Vagina (tissue), 2 donors: ENCODE measurements around the gene SELENON. TPM values are rescaled to one million over a fixed set of nuclear protein-coding genes. Genes with fewer than 3 reads are reported as not detected.

ENCODE experiments used
- DNase-seq, 2 donors: peaks; one replicate each; pipeline ENCODE4 v3.0.0-alpha.2; 2017; ENCODE audit errors: extremely low spot score in 2 of 2
- H3K27ac ChIP-seq: fragments of 200-600 bp; sonication (generic); one replicate; pipeline ENCODE4 v1.5.1; 2019
- H3K27me3 ChIP-seq: fragments of 200-600 bp; sonication (generic); one replicate; pipeline ENCODE4 v1.5.1; 2019
- H3K36me3 ChIP-seq, 2 donors: fragments of 200-600 bp; sonication (generic); one replicate each; pipeline ENCODE4 v1.5.1; 2017 to 2019
- H3K4me1 ChIP-seq: fragments of 200-600 bp; sonication (generic); one replicate; pipeline ENCODE4 v1.5.1; 2019
- H3K4me3 ChIP-seq, 2 donors: fragments of 200-600 bp; sonication (generic); 1 replicate in 1 of 2; 2 replicates in 1 of 2; pipeline ENCODE4 v1.5.1; 2016 to 2019
- H3K9me3 ChIP-seq: fragments of 200-600 bp; sonication (generic); one replicate; pipeline ENCODE4 v1.5.1; 2019
- CTCF ChIP-seq, 3 experiments: fragments of 450-650 bp in 2 of 3; fragments of 200-600 bp in 1 of 3; sonication (generic) in 1 of 3; IDR thresholded peaks; one replicate each; pipeline ENCODE4 v1.5.1; 2017 to 2019; ENCODE audit warnings: antibody characterized with exemption in 3 of 3, mild to moderate bottlenecking in 2 of 3, moderate library complexity in 2 of 3
- POLR2A ChIP-seq, 2 donors: fragments of 450-650 bp; IDR thresholded peaks; one replicate each; pipeline ENCODE4 v1.6.1; 2017; ENCODE audit warnings: antibody characterized with exemption in 2 of 2, mild to moderate bottlenecking in 2 of 2, moderate library complexity in 2 of 2
- POLR2AphosphoS5 ChIP-seq, 2 donors: sonication (generic); formaldehyde crosslinking; IDR thresholded peaks; one replicate each; pipeline ENCODE4 v1.9.0; 2017; ENCODE audit warnings: antibody characterized with exemption in 2 of 2, mild to moderate bottlenecking in 2 of 2, low read depth in 1 of 2; ENCODE audit not compliant: insufficient read depth in 1 of 2
- intact Hi-C: fragments of 100-400 bp; cut with DNase I; formaldehyde crosslinking; loops from one replicate; pipeline ENCODE4 v1.15.1; 2023
- total RNA-seq: library from RNA; depleted of rRNA; stranded (reverse); fragments of >200 nt; gene quantifications from one replicate; pipeline ENCODE4 v1.2.3, GENCODE V29; 2016

Gene SELENON
- total RNA-seq, 1 donor from 2014 or later = 39.0 TPM

GRCh38 chr1:25767437-25767770 lies 32.6 kb upstream of the SELENON start:
- no peaks in the 10 kb centered on the region for H3K9me3 ChIP-seq
- intact Hi-C loops = no loop called here
- H3K4me1 ChIP-seq = peaks cover 40% of the 10 kb centered on the region
- no peak for TF ChIP-seq CTCF (IDR thresholded peaks at IDR 0.05)
- no peak for TF ChIP-seq POLR2A (IDR thresholded peaks at IDR 0.05)
- TF ChIP-seq POLR2AphosphoS5 (IDR thresholded peaks at IDR 0.05; ENCODE audit: insufficient read depth in 1 of 2, low read depth in 1 of 2) = no peak
- H3K27me3 ChIP-seq = no peaks in the 10 kb centered on the region
- H3K27ac ChIP-seq = no peak overlapping the region
- H3K4me3 ChIP-seq = no peak overlapping the region
- H3K36me3 ChIP-seq = no peaks in the 10 kb centered on the region
- DNase-seq = no peak

DNA sequence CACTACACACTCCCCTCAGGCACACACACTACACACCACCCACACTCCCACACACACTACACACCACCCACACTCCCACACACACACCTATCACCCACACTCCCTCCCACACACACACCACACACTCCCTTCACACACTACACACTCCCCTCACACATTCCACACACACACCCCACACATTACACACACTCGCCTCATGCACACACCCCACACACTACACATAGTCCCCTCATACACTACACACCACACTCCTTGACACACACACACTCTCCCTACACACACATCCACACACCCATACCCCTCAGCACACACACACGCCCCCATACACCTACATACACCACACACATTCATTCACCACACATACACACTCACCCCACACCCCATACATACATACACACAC lies 31.0 kb upstream of the SELENON start:
- Histone ChIP-seq H3K4me1 (peaks cover 50% of the 10 kb centered on the region), H3K4me3 (no peak overlapping the region), H3K9me3 (no peaks in the 10 kb centered on the region), H3K36me3 (no peaks in the 10 kb centered on the region), H3K27ac (no peak overlapping the region), H3K27me3 (no peaks in the 10 kb centered on the region)
- no peak for TF ChIP-seq POLR2AphosphoS5 (IDR thresholded peaks at IDR 0.05; ENCODE audit: insufficient read depth in 1 of 2, low read depth in 1 of 2)
- TF ChIP-seq POLR2A (IDR thresholded peaks at IDR 0.05) = no peak
- DNase-seq = no peak
- intact Hi-C loops = no loop called here

GRCh38 chr1:25769625-25770383 lies 30.2 kb upstream of the SELENON start:
- H3K4me1 ChIP-seq = peaks cover 53% of the 10 kb centered on the region
- no peak overlapping the region for H3K4me3 ChIP-seq
- no peaks in the 10 kb centered on the region for H3K36me3 ChIP-seq
- TF ChIP-seq CTCF (IDR thresholded peaks at IDR 0.05) (no peak), POLR2A (IDR thresholded peaks at IDR 0.05) (no peak), POLR2AphosphoS5 (IDR thresholded peaks at IDR 0.05; ENCODE audit: insufficient read depth in 1 of 2, low read depth in 1 of 2) (no peak)
- intact Hi-C loops = no loop called here
- no peak for DNase-seq
- H3K9me3 ChIP-seq = no peaks in the 10 kb centered on the region
- H3K27me3 ChIP-seq = no peaks in the 10 kb centered on the region
- no peak overlapping the region for H3K27ac ChIP-seq

DNA sequence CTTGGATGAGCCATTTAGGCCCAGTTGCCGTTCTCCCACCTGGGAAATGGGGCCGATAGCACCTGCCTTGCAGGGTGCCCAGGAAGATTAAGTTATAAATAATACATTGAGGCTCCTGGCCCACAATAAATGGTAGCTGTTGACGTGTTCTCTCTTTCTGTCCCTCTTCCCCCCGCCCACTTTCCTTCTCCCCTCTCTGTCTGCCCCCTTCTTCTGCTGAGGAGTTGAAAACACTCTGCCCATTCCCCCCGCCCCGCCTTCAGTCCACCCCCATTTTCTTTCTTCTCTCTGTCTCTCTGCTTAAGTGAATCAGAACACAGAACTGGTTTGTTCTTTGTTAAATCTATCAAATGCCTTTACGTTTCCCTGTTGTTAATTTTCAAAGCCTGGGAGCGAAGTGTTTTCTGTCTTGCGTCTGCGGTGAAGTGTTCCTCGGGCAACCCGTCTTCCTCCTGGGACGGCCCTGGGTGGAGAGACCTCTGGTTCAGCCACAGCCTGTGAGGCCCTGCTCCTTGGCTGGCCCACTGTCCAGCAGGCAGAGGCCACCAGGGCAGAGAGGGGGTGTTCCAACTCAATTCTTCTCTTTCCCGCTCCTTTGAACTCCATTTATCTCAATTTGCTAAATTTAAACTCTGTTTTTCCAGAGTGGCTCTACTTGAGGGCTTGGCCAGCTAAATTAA lies 29.3 kb upstream of the SELENON start:
- no peaks in the 10 kb centered on the region for H3K9me3 ChIP-seq
- H3K4me1 ChIP-seq = peaks cover 45% of the 10 kb centered on the region
- H3K27ac ChIP-seq = no peak overlapping the region
- no peak for DNase-seq
- intact Hi-C loops = no loop called here
- TF ChIP-seq POLR2A (IDR thresholded peaks at IDR 0.05) (no peak), POLR2AphosphoS5 (IDR thresholded peaks at IDR 0.05; ENCODE audit: insufficient read depth in 1 of 2, low read depth in 1 of 2) (no peak)
- H3K4me3 ChIP-seq = no peak overlapping the region
- H3K27me3 ChIP-seq = no peaks in the 10 kb centered on the region
- no peaks in the 10 kb centered on the region for H3K36me3 ChIP-seq

DNA sequence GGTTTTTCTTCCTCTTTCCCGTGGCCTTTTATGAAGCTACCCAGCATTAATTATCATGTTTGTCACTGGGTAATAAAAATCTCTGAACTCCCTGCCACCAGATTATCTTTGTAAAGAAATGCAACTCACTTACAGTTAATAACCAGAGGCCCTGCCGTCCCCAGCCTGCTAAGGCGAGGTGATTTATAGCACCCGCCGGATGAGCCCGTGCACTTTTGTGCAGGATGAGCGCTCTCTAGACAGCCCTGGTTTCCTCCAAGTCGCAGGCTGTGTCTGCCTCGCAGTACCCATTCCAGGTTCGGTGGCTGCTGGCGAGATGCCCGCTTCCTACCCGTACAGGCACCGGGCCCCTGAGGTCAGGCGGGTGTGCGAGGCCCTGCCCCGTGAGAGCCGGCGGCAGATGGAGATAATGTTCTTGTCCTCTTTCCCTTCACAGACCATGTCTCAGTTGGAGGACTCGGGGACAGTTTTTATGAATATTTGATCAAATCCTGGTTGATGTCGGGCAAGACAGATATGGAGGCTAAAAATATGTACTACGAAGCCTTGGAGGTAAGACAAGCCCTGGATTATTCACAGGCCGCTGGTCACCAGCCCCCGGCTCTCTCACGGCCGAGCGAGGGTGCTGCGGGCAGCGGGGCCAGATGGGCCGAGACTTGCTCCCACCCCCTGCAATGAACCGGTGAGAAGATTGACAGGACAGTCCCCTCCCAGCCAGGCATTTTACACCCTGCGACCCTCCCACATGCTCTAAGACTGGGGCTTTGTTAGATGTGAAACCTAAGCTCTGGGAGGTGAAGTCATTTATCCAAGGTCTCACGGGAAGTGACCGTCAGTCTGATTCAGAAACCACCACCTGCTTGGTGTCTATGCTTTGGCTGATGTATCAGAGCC lies 28.5 kb upstream of the SELENON start:
- Histone ChIP-seq H3K9me3 (no peaks in the 10 kb centered on the region), H3K36me3 (no peaks in the 10 kb centered on the region), H3K27ac (no peak overlapping the region), H3K27me3 (no peaks in the 10 kb centered on the region), H3K4me3 (no peak overlapping the region), H3K4me1 (peaks cover 37% of the 10 kb centered on the region)
- no peak for DNase-seq
- no peak for TF ChIP-seq POLR2AphosphoS5 (IDR thresholded peaks at IDR 0.05; ENCODE audit: insufficient read depth in 1 of 2, low read depth in 1 of 2)
- TF ChIP-seq CTCF (IDR thresholded peaks at IDR 0.05) = no peak
- no peak for TF ChIP-seq POLR2A (IDR thresholded peaks at IDR 0.05)
- intact Hi-C loops = no loop called here
